Endothelial cell (in vitro differentiated cells): ENCODE results near the gene TRRAP. TPM values are rescaled to one million over a fixed set of nuclear protein-coding genes. Genes with fewer than 3 reads are reported as not detected.

Source experiments
- DNase-seq: peaks from one replicate; pipeline ENCODE4 v3.0.0; 2021; ENCODE audit warnings: low spot score
- H3K27ac Mint-ChIP-seq: one replicate; pipeline ENCODE4 v1.8.0; 2021; ENCODE audit warnings: mixed read lengths, inconsistent platforms; ENCODE audit not compliant: unreplicated experiment
- H3K27me3 Mint-ChIP-seq: one replicate; pipeline ENCODE4 v1.8.0; 2021; ENCODE audit warnings: mild to moderate bottlenecking, moderate library complexity, mixed read lengths, inconsistent platforms; ENCODE audit not compliant: unreplicated experiment
- H3K36me3 Mint-ChIP-seq: one replicate; pipeline ENCODE4 v1.8.0; 2021; ENCODE audit warnings: mild to moderate bottlenecking, low read depth, mixed read lengths, inconsistent platforms; ENCODE audit not compliant: unreplicated experiment
- H3K4me1 Mint-ChIP-seq: one replicate; pipeline ENCODE4 v1.8.0; 2021; ENCODE audit warnings: mild to moderate bottlenecking, mixed read lengths, inconsistent platforms; ENCODE audit not compliant: unreplicated experiment
- H3K4me3 Mint-ChIP-seq: one replicate; pipeline ENCODE4 v1.8.0; 2021; ENCODE audit warnings: mild to moderate bottlenecking, mixed read lengths, inconsistent platforms; ENCODE audit not compliant: unreplicated experiment
- H3K9me3 Mint-ChIP-seq: one replicate; pipeline ENCODE4 v1.8.0; 2021; ENCODE audit warnings: mixed read lengths, inconsistent platforms; ENCODE audit not compliant: unreplicated experiment
- total RNA-seq: library from RNA; stranded (reverse); fragmentation: NEBNext Ultra II Directional; extraction: Animal tissue kit (Norgen Biotek cat#: 25700); gene quantifications from one replicate; pipeline ENCODE4 v1.2.1, GENCODE V29; 2021; ENCODE audit not compliant: unreplicated experiment
- TF ChIP-seq, protein P1 (sequence below): fragments of 200-600 bp; sonication (generic); IDR thresholded peaks from one replicate; pipeline ENCODE4 v1.5.0; 2021; ENCODE audit warnings: antibody characterized with exemption; ENCODE audit not compliant: unreplicated experiment

Gene TRRAP
- total RNA-seq, 1 donor from 2014 or later, result 53.5 TPM

DNA sequence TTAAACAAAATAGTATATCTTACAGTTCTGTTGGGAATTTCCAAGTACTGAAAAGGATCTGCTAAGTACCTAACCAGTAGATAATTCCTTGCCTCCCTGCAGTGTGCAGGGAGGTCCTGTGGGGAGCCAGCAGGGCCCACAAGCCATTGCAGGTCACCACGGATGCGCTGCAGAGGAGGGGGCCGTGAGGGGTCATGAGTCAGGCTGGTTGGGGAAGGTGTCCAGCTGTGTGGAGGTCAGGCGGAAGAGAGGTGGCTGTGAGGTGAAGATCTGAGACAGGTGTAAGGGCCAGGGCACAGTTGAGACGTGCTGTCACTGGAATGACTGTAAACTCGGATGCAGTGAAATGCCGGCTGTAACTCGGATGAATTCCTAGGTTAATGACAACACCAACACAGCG, 80.6 kb downstream of the TRRAP start:
- Mint-ChIP-seq H3K36me3 (peaks cover 61% of the 10 kb centered on the region), H3K4me3 (peak overlapping the region; percentile 75), H3K27ac (no peak overlapping the region), H3K4me1 (no peaks in the 10 kb centered on the region), H3K27me3 (no peaks in the 10 kb centered on the region), H3K9me3 (no peaks in the 10 kb centered on the region)
- DNase-seq, result no peak
- TF ChIP-seq, protein P1, sequence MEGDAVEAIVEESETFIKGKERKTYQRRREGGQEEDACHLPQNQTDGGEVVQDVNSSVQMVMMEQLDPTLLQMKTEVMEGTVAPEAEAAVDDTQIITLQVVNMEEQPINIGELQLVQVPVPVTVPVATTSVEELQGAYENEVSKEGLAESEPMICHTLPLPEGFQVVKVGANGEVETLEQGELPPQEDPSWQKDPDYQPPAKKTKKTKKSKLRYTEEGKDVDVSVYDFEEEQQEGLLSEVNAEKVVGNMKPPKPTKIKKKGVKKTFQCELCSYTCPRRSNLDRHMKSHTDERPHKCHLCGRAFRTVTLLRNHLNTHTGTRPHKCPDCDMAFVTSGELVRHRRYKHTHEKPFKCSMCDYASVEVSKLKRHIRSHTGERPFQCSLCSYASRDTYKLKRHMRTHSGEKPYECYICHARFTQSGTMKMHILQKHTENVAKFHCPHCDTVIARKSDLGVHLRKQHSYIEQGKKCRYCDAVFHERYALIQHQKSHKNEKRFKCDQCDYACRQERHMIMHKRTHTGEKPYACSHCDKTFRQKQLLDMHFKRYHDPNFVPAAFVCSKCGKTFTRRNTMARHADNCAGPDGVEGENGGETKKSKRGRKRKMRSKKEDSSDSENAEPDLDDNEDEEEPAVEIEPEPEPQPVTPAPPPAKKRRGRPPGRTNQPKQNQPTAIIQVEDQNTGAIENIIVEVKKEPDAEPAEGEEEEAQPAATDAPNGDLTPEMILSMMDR, result no peak

DNA sequence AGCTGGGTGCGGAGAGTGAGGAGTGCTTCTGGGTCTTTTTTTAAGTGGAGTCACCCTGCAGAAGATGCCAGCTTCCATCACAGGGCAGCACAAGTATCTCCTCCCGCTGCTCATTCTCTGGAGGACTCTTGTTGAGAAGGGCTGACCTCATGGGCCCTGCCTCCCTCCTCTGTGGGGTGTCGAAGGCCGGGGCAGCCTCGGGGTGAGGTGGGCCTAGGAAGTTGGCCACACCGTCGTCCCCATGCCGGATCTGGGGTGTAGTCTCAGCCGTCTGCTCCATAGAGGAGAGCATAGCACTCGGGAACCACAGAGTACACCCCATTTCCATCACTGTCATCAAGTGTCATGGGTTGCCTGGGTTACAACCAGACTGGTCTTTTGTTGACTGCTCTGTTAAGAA, 85.0 kb downstream of the TRRAP start:
- H3K27ac Mint-ChIP-seq, result no peak overlapping the region
- no peaks in the 10 kb centered on the region for H3K27me3 Mint-ChIP-seq
- peaks cover 55% of the 10 kb centered on the region for H3K36me3 Mint-ChIP-seq
- H3K9me3 Mint-ChIP-seq, result no peaks in the 10 kb centered on the region
- no peaks in the 10 kb centered on the region for H3K4me1 Mint-ChIP-seq
- no peak for DNase-seq
- TF ChIP-seq, protein P1, result no peak
- H3K4me3 Mint-ChIP-seq, result no peak overlapping the region

DNA sequence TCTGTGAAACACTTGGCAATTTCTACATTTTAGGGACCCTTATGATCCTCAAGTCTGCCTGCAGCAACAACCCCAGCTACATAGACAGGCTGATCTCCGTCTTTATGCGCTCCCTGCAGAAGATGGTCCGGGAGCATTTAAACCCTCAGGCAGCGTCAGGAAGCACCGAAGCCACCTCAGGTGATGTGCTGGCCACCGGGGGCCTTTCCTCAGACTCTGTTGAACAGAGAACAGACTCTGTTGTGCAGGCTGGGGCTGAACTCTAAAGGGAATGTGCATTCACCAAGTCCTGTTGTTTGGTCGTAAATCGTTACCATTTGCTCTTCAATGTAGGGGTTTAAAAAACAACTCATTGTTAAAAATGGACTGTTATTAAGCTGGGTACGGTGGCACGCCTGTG, 86.3 kb downstream of the TRRAP start:
- no peaks in the 10 kb centered on the region for H3K27me3 Mint-ChIP-seq
- H3K4me3 Mint-ChIP-seq, result no peak overlapping the region
- no peaks in the 10 kb centered on the region for H3K9me3 Mint-ChIP-seq
- H3K27ac Mint-ChIP-seq, result no peak overlapping the region
- DNase-seq, result no peak
- no peaks in the 10 kb centered on the region for H3K4me1 Mint-ChIP-seq
- TF ChIP-seq, protein P1, result no peak
- H3K36me3 Mint-ChIP-seq, result peaks cover 55% of the 10 kb centered on the region

DNA sequence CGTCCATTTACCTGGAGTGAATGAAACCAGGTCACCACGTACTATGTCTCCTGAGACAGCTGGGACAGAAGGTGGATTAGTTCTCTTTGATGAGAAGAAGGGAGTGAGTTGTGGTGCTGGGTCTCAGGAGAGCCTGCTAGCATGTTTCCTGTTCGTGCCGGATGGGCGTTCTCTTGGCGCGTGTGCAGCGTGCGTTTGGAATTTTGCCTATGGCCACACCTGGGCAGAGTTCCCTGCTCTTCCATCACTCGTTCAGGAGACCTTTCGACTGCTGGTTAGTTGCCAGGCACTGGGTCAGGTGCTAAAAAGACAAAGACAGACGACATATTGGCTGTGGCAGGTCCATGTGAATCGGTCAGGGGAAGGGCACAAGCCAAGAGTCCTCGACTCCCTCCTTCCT, 90.3 kb downstream of the TRRAP start:
- Mint-ChIP-seq H3K4me1 (no peaks in the 10 kb centered on the region), H3K4me3 (no peak overlapping the region), H3K27me3 (no peaks in the 10 kb centered on the region), H3K9me3 (no peaks in the 10 kb centered on the region), H3K36me3 (peaks cover 72% of the 10 kb centered on the region), H3K27ac (no peak overlapping the region)
- DNase-seq, result no peak
- TF ChIP-seq, protein P1, result no peak

DNA sequence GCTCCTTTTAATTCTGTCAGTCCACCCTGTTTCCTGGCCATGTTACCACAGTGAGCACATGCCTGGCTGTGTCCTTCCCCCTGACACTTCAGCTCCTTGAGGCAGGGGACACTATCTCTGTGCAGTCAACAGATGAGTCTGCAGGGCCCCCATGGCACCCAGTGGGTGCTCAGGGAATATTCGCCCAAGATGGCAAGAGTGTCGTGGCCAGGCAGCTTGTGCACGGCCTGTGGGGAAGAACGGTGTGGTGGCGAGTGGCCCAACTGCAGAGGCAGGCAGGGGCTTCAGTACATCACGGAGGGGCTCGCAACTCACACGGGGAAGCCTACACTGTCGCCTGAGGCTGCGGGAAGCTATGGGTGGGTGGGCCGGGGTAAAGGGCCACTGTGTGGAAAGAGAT, 91.1 kb downstream of the TRRAP start:
- H3K4me3 Mint-ChIP-seq, result peak overlapping the region; percentile 48
- no peaks in the 10 kb centered on the region for H3K4me1 Mint-ChIP-seq
- DNase-seq, result no peak
- H3K27me3 Mint-ChIP-seq, result no peaks in the 10 kb centered on the region
- TF ChIP-seq, protein P1, result no peak
- no peak overlapping the region for H3K27ac Mint-ChIP-seq
- H3K9me3 Mint-ChIP-seq, result no peaks in the 10 kb centered on the region
- peaks cover 75% of the 10 kb centered on the region for H3K36me3 Mint-ChIP-seq
